ENCODE data around the gene ALDH1A1.

ALDH1A1 gene

DNA sequence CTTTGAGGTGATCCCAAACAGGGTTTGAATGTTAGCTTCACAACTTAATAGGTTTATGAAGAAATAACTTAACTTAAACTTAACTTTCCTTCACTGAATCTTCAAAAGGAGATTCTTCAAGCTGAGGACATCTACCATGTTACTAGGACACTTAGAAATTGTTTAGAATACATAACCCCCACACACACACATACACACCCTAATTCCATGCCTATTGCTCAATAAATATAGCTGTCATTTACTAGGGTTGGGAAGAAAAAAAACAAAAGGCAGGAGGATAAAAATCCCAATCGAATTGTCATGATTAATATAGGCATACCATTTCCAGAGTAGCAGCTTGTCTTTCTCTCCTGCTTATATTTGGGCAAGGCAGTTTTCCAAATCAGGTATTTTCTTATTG lies 68.3 kb downstream of the ALDH1A1 start:
- Histone ChIP-seq H3K9me3 (no peaks in the 10 kb centered on the region), H3K27ac (no peak overlapping the region), H3K27me3 (no peaks in the 10 kb centered on the region), H3K36me3 (no peaks in the 10 kb centered on the region), H3K4me3 (ENCODE audit: low read depth in 1 of 2, low read length in 1 of 2) (no peak overlapping the region), H3K4me1 (ENCODE audit: control insufficient read depth in 1 of 2, insufficient read depth in 1 of 2, low read depth in 1 of 2, low read length in 1 of 2) (no peaks in the 10 kb centered on the region)
- TF ChIP-seq, protein P1, sequence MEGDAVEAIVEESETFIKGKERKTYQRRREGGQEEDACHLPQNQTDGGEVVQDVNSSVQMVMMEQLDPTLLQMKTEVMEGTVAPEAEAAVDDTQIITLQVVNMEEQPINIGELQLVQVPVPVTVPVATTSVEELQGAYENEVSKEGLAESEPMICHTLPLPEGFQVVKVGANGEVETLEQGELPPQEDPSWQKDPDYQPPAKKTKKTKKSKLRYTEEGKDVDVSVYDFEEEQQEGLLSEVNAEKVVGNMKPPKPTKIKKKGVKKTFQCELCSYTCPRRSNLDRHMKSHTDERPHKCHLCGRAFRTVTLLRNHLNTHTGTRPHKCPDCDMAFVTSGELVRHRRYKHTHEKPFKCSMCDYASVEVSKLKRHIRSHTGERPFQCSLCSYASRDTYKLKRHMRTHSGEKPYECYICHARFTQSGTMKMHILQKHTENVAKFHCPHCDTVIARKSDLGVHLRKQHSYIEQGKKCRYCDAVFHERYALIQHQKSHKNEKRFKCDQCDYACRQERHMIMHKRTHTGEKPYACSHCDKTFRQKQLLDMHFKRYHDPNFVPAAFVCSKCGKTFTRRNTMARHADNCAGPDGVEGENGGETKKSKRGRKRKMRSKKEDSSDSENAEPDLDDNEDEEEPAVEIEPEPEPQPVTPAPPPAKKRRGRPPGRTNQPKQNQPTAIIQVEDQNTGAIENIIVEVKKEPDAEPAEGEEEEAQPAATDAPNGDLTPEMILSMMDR (IDR thresholded peaks at IDR 0.05): no peak

DNA sequence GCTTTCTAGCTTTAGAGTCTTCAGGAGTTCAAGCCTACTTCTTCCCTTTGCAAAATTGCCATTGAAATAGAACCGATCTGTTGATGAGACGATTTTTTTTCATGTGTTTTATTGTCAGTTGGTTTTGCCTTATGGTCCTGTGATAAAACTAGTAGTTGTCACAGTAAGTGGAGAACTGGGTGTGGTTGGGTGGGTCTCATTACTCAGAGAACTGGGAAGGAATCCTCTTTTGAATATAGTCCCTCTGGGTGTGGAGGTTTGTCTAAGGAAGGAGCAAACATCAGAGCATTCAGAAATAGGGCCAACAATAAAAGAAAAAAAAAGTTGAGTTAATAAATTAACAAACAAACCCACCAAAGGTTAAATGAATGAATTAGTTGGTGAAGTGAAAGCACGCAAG lies 69.0 kb downstream of the ALDH1A1 start:
- TF ChIP-seq, protein P1 (IDR thresholded peaks at IDR 0.05): no peak
- no peak overlapping the region for H3K4me3 ChIP-seq (ENCODE audit: low read depth in 1 of 2, low read length in 1 of 2)

DNA sequence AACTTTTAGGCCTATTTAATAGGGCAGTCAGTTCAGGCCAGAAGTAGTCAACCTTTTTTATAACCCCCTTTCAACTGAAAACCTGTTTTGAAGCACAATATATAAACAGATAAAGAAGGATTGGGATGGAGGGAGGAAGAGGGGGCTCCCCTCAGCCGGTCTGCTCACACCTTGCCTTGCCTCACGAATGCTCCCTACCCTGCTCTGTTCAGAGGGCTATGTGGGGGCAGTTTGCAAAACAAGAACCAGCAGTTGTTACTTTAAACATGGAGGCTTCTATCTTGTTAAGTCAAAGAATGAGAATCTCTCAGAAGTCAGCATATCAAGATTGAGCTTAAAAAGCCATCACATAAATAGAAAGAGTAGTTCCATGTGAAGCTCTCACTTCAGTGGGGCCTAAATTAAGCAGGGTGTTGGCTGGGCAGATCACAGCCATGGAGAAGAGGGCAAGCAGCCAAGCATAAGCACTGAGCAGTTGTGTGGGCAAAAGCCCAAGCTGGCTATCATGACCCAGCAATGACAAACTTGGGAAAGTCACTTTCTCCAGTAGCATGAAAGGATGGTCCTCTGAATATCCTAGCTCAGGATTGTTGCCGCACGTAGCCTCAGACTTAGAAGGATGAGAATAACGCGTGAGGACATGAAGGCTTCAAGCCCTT lies 70.6 kb downstream of the ALDH1A1 start:
- Histone ChIP-seq H3K9me3 (no peaks in the 10 kb centered on the region), H3K36me3 (no peaks in the 10 kb centered on the region), H3K27me3 (no peaks in the 10 kb centered on the region), H3K4me3 (ENCODE audit: low read depth in 1 of 2, low read length in 1 of 2) (no peak overlapping the region), H3K4me1 (ENCODE audit: control insufficient read depth in 1 of 2, insufficient read depth in 1 of 2, low read depth in 1 of 2, low read length in 1 of 2) (no peaks in the 10 kb centered on the region), H3K27ac (no peak overlapping the region)
- TF ChIP-seq, protein P1 (IDR thresholded peaks at IDR 0.05): no peak

More for the DNA sequence above, 69.0 kb downstream of the ALDH1A1 start:
- H3K36me3 ChIP-seq: no peaks in the 10 kb centered on the region
- no peak overlapping the region for H3K27ac ChIP-seq
- H3K27me3 ChIP-seq: no peaks in the 10 kb centered on the region
- H3K4me1 ChIP-seq (ENCODE audit: control insufficient read depth in 1 of 2, insufficient read depth in 1 of 2, low read depth in 1 of 2, low read length in 1 of 2): no peaks in the 10 kb centered on the region
- no peaks in the 10 kb centered on the region for H3K9me3 ChIP-seq

DNA sequence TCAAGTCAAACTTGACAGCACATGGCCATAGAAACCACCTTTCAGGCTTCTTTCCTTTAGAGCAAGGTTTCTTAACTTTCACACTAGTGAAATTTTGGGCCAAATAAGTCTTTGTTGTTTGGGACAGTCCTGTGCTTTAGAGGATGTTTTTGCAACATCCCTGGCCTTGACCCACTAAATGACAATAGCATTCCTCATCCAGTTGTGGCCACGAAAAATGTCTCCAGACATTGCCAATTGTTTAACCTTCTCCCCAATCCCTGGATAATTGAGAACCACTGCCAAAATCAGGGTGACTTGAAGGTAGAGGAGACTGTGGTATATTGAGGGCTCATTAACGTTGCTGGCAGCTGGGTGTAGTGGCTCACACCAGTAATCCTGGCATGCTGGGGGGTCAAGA lies 72.0 kb downstream of the ALDH1A1 start:
- Histone ChIP-seq H3K4me3 (ENCODE audit: low read depth in 1 of 2, low read length in 1 of 2) (no peak overlapping the region), H3K27me3 (no peaks in the 10 kb centered on the region), H3K4me1 (ENCODE audit: control insufficient read depth in 1 of 2, insufficient read depth in 1 of 2, low read depth in 1 of 2, low read length in 1 of 2) (no peaks in the 10 kb centered on the region), H3K27ac (no peak overlapping the region), H3K9me3 (no peaks in the 10 kb centered on the region), H3K36me3 (no peaks in the 10 kb centered on the region)
- TF ChIP-seq, protein P1 (IDR thresholded peaks at IDR 0.05): no peak

DNA sequence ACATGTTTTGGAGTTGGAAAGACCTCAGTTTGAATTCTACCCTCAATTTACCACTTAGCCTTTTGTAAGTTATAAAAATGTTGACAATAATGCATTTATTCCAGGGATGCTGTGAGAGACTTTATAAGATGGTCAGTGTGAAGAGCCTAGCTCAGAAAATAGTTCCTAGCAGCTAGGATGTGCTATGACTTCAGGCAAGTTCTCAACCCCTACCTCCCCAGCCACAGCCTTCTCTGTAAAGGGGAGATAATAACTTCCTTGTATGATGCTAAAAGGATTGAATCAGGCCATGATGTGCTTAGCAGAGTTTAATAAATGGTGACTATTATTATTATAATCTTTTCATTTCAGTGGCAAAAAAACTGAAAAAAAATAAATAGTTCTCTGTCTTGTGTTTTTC lies 77.6 kb downstream of the ALDH1A1 start:
- Histone ChIP-seq H3K4me1 (ENCODE audit: control insufficient read depth in 1 of 2, insufficient read depth in 1 of 2, low read depth in 1 of 2, low read length in 1 of 2) (no peaks in the 10 kb centered on the region), H3K36me3 (no peaks in the 10 kb centered on the region), H3K27me3 (no peaks in the 10 kb centered on the region), H3K4me3 (ENCODE audit: low read depth in 1 of 2, low read length in 1 of 2) (no peak overlapping the region), H3K27ac (no peak overlapping the region), H3K9me3 (no peaks in the 10 kb centered on the region)
- TF ChIP-seq, protein P1 (IDR thresholded peaks at IDR 0.05): no peak
